ENCODE measurements around the gene TMEM154.
"Not testable (repeated sequence)": the region's sequence is repeated elsewhere in the genome, so short reads cannot be mapped to it uniquely, and the experiment has no call there.

Gene TMEM154

GRCh38 chr4:152667781-152668180 is 12.0 kb downstream of the TMEM154 start:
- no peaks in the 10 kb centered on the region for H3K9me3 ChIP-seq (ENCODE audit: control insufficient read depth in 2 of 2, low read length in 2 of 2)
- H3K4me1 ChIP-seq (ENCODE audit: control insufficient read depth in 2 of 2, insufficient read depth in 2 of 2, low read length in 2 of 2) = peaks cover 6 to 8% of the 10 kb centered on the region in 2 donors
- no peaks in the 10 kb centered on the region for H3K27me3 ChIP-seq (ENCODE audit: control insufficient read depth in 2 of 2, insufficient read depth in 2 of 2, low read length in 2 of 2)
- H3K27ac ChIP-seq (ENCODE audit: low read depth in 2 of 2, low read length in 2 of 2) = no peak overlapping the region
- H3K36me3 ChIP-seq (ENCODE audit: control insufficient read depth in 2 of 2, insufficient read depth in 2 of 2, low read length in 2 of 2) = no peaks in the 10 kb centered on the region
- H3K4me3 ChIP-seq (ENCODE audit: low read length in 2 of 2) = no peak overlapping the region
- H3K9ac ChIP-seq (ENCODE audit: low read depth in 1 of 2, low read length in 2 of 2) = no peak overlapping the region

GRCh38 chr4:152666946-152667345 is 12.9 kb downstream of the TMEM154 start:
- Histone ChIP-seq H3K9me3 (ENCODE audit: control insufficient read depth in 2 of 2, low read length in 2 of 2) (no peaks in the 10 kb centered on the region), H3K36me3 (ENCODE audit: control insufficient read depth in 2 of 2, insufficient read depth in 2 of 2, low read length in 2 of 2) (no peaks in the 10 kb centered on the region), H3K4me3 (ENCODE audit: low read length in 2 of 2) (no peak overlapping the region), H3K27ac (ENCODE audit: low read depth in 2 of 2, low read length in 2 of 2) (peak overlapping the region in 1 of 2 donors; percentile 49), H3K9ac (ENCODE audit: low read depth in 1 of 2, low read length in 2 of 2) (no peak overlapping the region), H3K4me1 (ENCODE audit: control insufficient read depth in 2 of 2, insufficient read depth in 2 of 2, low read length in 2 of 2) (peaks cover 6 to 10% of the 10 kb centered on the region in 2 donors), H3K27me3 (ENCODE audit: control insufficient read depth in 2 of 2, insufficient read depth in 2 of 2, low read length in 2 of 2) (no peaks in the 10 kb centered on the region)

- peak overlapping the region in 1 of 2 donors; percentile 3 for H3K4me3 ChIP-seq (ENCODE audit: low read length in 2 of 2)
- H3K27me3 ChIP-seq (ENCODE audit: control insufficient read depth in 2 of 2, insufficient read depth in 2 of 2, low read length in 2 of 2) = no peaks in the 10 kb centered on the region
- H3K4me1 ChIP-seq (ENCODE audit: control insufficient read depth in 2 of 2, insufficient read depth in 2 of 2, low read length in 2 of 2) = peaks cover 6 to 10% of the 10 kb centered on the region in 2 donors
- H3K9ac ChIP-seq (ENCODE audit: low read depth in 1 of 2, low read length in 2 of 2) = no peak overlapping the region
- H3K9me3 ChIP-seq (ENCODE audit: control insufficient read depth in 2 of 2, low read length in 2 of 2) = no peaks in the 10 kb centered on the region
- H3K36me3 ChIP-seq (ENCODE audit: control insufficient read depth in 2 of 2, insufficient read depth in 2 of 2, low read length in 2 of 2) = no peaks in the 10 kb centered on the region
- H3K27ac ChIP-seq (ENCODE audit: low read depth in 2 of 2, low read length in 2 of 2) = peak overlapping the region in 1 of 2 donors; percentile 58
Observed at GRCh38 chr4:152665691-152666395, 14.0 kb downstream of the TMEM154 start.

- H3K27ac ChIP-seq (ENCODE audit: low read depth in 2 of 2, low read length in 2 of 2) = peak overlapping the region in 1 of 2 donors; percentile 68
- H3K27me3 ChIP-seq (ENCODE audit: control insufficient read depth in 2 of 2, insufficient read depth in 2 of 2, low read length in 2 of 2); H3K9ac ChIP-seq (ENCODE audit: low read depth in 1 of 2, low read length in 2 of 2); H3K36me3 ChIP-seq (ENCODE audit: control insufficient read depth in 2 of 2, insufficient read depth in 2 of 2, low read length in 2 of 2); H3K9me3 ChIP-seq (ENCODE audit: control insufficient read depth in 2 of 2, low read length in 2 of 2); H3K4me3 ChIP-seq (ENCODE audit: low read length in 2 of 2): not testable (repeated sequence)
- H3K4me1 ChIP-seq (ENCODE audit: control insufficient read depth in 2 of 2, insufficient read depth in 2 of 2, low read length in 2 of 2) = peaks cover 10 to 13% of the 10 kb centered on the region in 2 donors
Observed at GRCh38 chr4:152664067-152664378, 15.8 kb downstream of the TMEM154 start.

- Histone ChIP-seq H3K27ac (ENCODE audit: low read depth in 2 of 2, low read length in 2 of 2) (peak overlapping the region; percentile 23 to 68), H3K36me3 (ENCODE audit: control insufficient read depth in 2 of 2, insufficient read depth in 2 of 2, low read length in 2 of 2) (no peaks in the 10 kb centered on the region), H3K9me3 (ENCODE audit: control insufficient read depth in 2 of 2, low read length in 2 of 2) (no peaks in the 10 kb centered on the region), H3K4me3 (ENCODE audit: low read length in 2 of 2) (peak overlapping the region in 1 of 2 donors; percentile 32), H3K4me1 (ENCODE audit: control insufficient read depth in 2 of 2, insufficient read depth in 2 of 2, low read length in 2 of 2) (peaks cover 10 to 13% of the 10 kb centered on the region in 2 donors), H3K9ac (ENCODE audit: low read depth in 1 of 2, low read length in 2 of 2) (no peak overlapping the region), H3K27me3 (ENCODE audit: control insufficient read depth in 2 of 2, insufficient read depth in 2 of 2, low read length in 2 of 2) (no peaks in the 10 kb centered on the region)
Observed at GRCh38 chr4:152663203-152664066, 16.4 kb downstream of the TMEM154 start.

GRCh38 chr4:152661649-152662048 is 18.1 kb downstream of the TMEM154 start:
- no peaks in the 10 kb centered on the region for H3K36me3 ChIP-seq (ENCODE audit: control insufficient read depth in 2 of 2, insufficient read depth in 2 of 2, low read length in 2 of 2)
- peaks cover 10 to 13% of the 10 kb centered on the region in 2 donors for H3K4me1 ChIP-seq (ENCODE audit: control insufficient read depth in 2 of 2, insufficient read depth in 2 of 2, low read length in 2 of 2)
- peak overlapping the region in 1 of 2 donors; percentile 28 for H3K27ac ChIP-seq (ENCODE audit: low read depth in 2 of 2, low read length in 2 of 2)
- no peak overlapping the region for H3K4me3 ChIP-seq (ENCODE audit: low read length in 2 of 2)
- no peaks in the 10 kb centered on the region for H3K27me3 ChIP-seq (ENCODE audit: control insufficient read depth in 2 of 2, insufficient read depth in 2 of 2, low read length in 2 of 2)
- no peak overlapping the region for H3K9ac ChIP-seq (ENCODE audit: low read depth in 1 of 2, low read length in 2 of 2)
- peaks cover 3 to 5% of the 10 kb centered on the region in 2 donors for H3K9me3 ChIP-seq (ENCODE audit: control insufficient read depth in 2 of 2, low read length in 2 of 2)

- H3K9ac ChIP-seq (ENCODE audit: low read depth in 1 of 2, low read length in 2 of 2) = no peak overlapping the region
- H3K27ac ChIP-seq (ENCODE audit: low read depth in 2 of 2, low read length in 2 of 2) = peak overlapping the region in 1 of 2 donors; percentile 20
- H3K4me1 ChIP-seq (ENCODE audit: control insufficient read depth in 2 of 2, insufficient read depth in 2 of 2, low read length in 2 of 2) = peaks cover 17 to 19% of the 10 kb centered on the region in 2 donors
- peaks cover 3 to 5% of the 10 kb centered on the region in 2 donors for H3K9me3 ChIP-seq (ENCODE audit: control insufficient read depth in 2 of 2, low read length in 2 of 2)
- no peaks in the 10 kb centered on the region for H3K27me3 ChIP-seq (ENCODE audit: control insufficient read depth in 2 of 2, insufficient read depth in 2 of 2, low read length in 2 of 2)
- H3K4me3 ChIP-seq (ENCODE audit: low read length in 2 of 2) = no peak overlapping the region
- no peaks in the 10 kb centered on the region for H3K36me3 ChIP-seq (ENCODE audit: control insufficient read depth in 2 of 2, insufficient read depth in 2 of 2, low read length in 2 of 2)
Observed at GRCh38 chr4:152660526-152660925, 19.3 kb downstream of the TMEM154 start.

GRCh38 chr4:152659806-152660205 is 20.0 kb downstream of the TMEM154 start:
- no peak overlapping the region for H3K4me3 ChIP-seq (ENCODE audit: low read length in 2 of 2)
- no peaks in the 10 kb centered on the region for H3K36me3 ChIP-seq (ENCODE audit: control insufficient read depth in 2 of 2, insufficient read depth in 2 of 2, low read length in 2 of 2)
- peaks cover 3 to 5% of the 10 kb centered on the region in 2 donors for H3K9me3 ChIP-seq (ENCODE audit: control insufficient read depth in 2 of 2, low read length in 2 of 2)
- H3K27me3 ChIP-seq (ENCODE audit: control insufficient read depth in 2 of 2, insufficient read depth in 2 of 2, low read length in 2 of 2) = no peaks in the 10 kb centered on the region
- H3K4me1 ChIP-seq (ENCODE audit: control insufficient read depth in 2 of 2, insufficient read depth in 2 of 2, low read length in 2 of 2) = peaks cover 19 to 21% of the 10 kb centered on the region in 2 donors
- no peak overlapping the region for H3K9ac ChIP-seq (ENCODE audit: low read depth in 1 of 2, low read length in 2 of 2)
- H3K27ac ChIP-seq (ENCODE audit: low read depth in 2 of 2, low read length in 2 of 2) = peak overlapping the region in 1 of 2 donors; percentile 17

GRCh38 chr4:152657657-152658056 is 22.1 kb downstream of the TMEM154 start:
- H3K36me3 ChIP-seq (ENCODE audit: control insufficient read depth in 2 of 2, insufficient read depth in 2 of 2, low read length in 2 of 2) = no peaks in the 10 kb centered on the region

More at GRCh38 chr4:152657657-152658056, 22.1 kb downstream of the TMEM154 start:
- no peak overlapping the region for H3K4me3 ChIP-seq (ENCODE audit: low read length in 2 of 2)
- H3K27me3 ChIP-seq (ENCODE audit: control insufficient read depth in 2 of 2, insufficient read depth in 2 of 2, low read length in 2 of 2) = no peaks in the 10 kb centered on the region
- peaks cover 3 to 5% of the 10 kb centered on the region in 2 donors for H3K9me3 ChIP-seq (ENCODE audit: control insufficient read depth in 2 of 2, low read length in 2 of 2)
- no peak overlapping the region for H3K9ac ChIP-seq (ENCODE audit: low read depth in 1 of 2, low read length in 2 of 2)
- H3K4me1 ChIP-seq (ENCODE audit: control insufficient read depth in 2 of 2, insufficient read depth in 2 of 2, low read length in 2 of 2) = peaks cover 10 to 15% of the 10 kb centered on the region in 2 donors
- no peak overlapping the region for H3K27ac ChIP-seq (ENCODE audit: low read depth in 2 of 2, low read length in 2 of 2)
